ENCODE data around the gene TCTN2. TPM values are rescaled to one million over a fixed set of nuclear protein-coding genes. Genes with fewer than 3 reads are reported as not detected.

The TCTN2 gene
- total and polyA plus RNA-seq, 2 of the 4 experiments (the other 2 are of a cell fraction): 8.4 to 13.6 TPM

GRCh38 chr12:123676616-123677320 is 5.9 kb downstream of the TCTN2 start:
- Histone ChIP-seq H3K4me3 (ENCODE audit: insufficient read depth, low read depth, low read length) (no peak overlapping the region), H3K4me2 (ENCODE audit: low read depth, low read length) (no peak overlapping the region), H2BK20ac (ENCODE audit: low read depth, low read length) (no peak overlapping the region), H2AFZ (replicated peaks; ENCODE audit: low read length, poor library complexity) (no peak overlapping the region), H3K4ac (ENCODE audit: low read depth, low read length) (no peak overlapping the region), H4K8ac (ENCODE audit: low read depth in 2 of 2, low read length in 2 of 2) (no peak overlapping the region), H3K14ac (replicated peaks; ENCODE audit: low read depth, low read length) (no peak overlapping the region), H3K9me3 (ENCODE audit: control insufficient read depth, insufficient read depth, low read length) (no peaks in the 10 kb centered on the region), H2AK5ac (ENCODE audit: low read depth, low read length) (no peak overlapping the region), H3K9me1 (ENCODE audit: insufficient read depth, low read length) (no peaks in the 10 kb centered on the region), H2AK9ac (replicated peaks; ENCODE audit: low read depth, low read length, poor library complexity) (no peak overlapping the region), H2BK15ac (ENCODE audit: low read depth, low read length) (no peak overlapping the region), H4K5ac (ENCODE audit: low read depth, low read length) (no peak overlapping the region), H3K9ac (ENCODE audit: low read depth, low read length) (no peak overlapping the region), H2BK5ac (ENCODE audit: low read depth, low read length, poor library complexity, severe bottlenecking) (no peak overlapping the region), H2BK120ac (ENCODE audit: low read depth, low read length) (no peak overlapping the region), H4K20me1 (ENCODE audit: insufficient read depth, low read length) (no peaks in the 10 kb centered on the region), H3K79me1 (ENCODE audit: low read depth in 1 of 2, low read length in 2 of 2) (peaks cover 3 to 8% of the 10 kb centered on the region in 2 experiments; a peak in 2 of 4 replicates), H3K56ac (ENCODE audit: extremely low read depth, insufficient read depth, low read length) (no peak overlapping the region), H3K4me1 (ENCODE audit: control insufficient read depth, insufficient read depth, low read length) (0 out of 2 replicates have a peak, but pooled peaks cover 2% of the 10 kb centered on the region), H3K27me3 (ENCODE audit: control insufficient read depth, insufficient read depth, low read length) (no peaks in the 10 kb centered on the region), H3K27ac (ENCODE audit: insufficient read depth, low read length) (no peak overlapping the region), H3K36me3 (ENCODE audit: control insufficient read depth, insufficient read depth, low read length) (peaks cover 8% of the 10 kb centered on the region), H4K91ac (ENCODE audit: insufficient read depth, low read depth, low read length) (no peak overlapping the region), H3K18ac (ENCODE audit: low read depth, low read length) (no peak overlapping the region), H3K23ac (ENCODE audit: low read depth, low read length) (no peak overlapping the region)
- 100% methylated on average over 1 of the region's 9 CpGs; no CpG with 5 or more reads in 1 of the 2 experiments for WGBS, 2 experiments (ENCODE audit: extremely low coverage in 2 of 2, insufficient read length in 1 of 2)
- CTCF ChIA-PET: no interaction called here
- intact Hi-C loops (cut with micrococcal nuclease) (no loop called here), dilution Hi-C loops (cut with HindIII; ENCODE audit: low sequenced_read_pairs, unreplicated experiment) (no loop called here), in situ Hi-C loops (cut with MboI; ENCODE audit: low sequenced_read_pairs) (no loop called here)
- POLR2A ChIA-PET (ENCODE audit: unreplicated experiment): no interaction called here
- ATAC-seq (ENCODE audit: low read depth): no peak
- TF ChIP-seq CEBPB (IDR thresholded peaks at IDR 0.05; ENCODE audit: low read depth, low read length): no peak
- no peak for TF ChIP-seq MXI1 (IDR thresholded peaks at IDR 0.05; ENCODE audit: borderline replicate concordance, low read depth, low read length)
- no peak for TF ChIP-seq RFX5 (IDR thresholded peaks at IDR 0.05; ENCODE audit: low read depth, low read length)
- TF ChIP-seq USF2 (IDR thresholded peaks at IDR 0.05; ENCODE audit: low read depth, low read length): no peak
- TF ChIP-seq MAZ (IDR thresholded peaks at IDR 0.05; ENCODE audit: borderline replicate concordance, low read depth, low read length): no peak
- no peak for TF ChIP-seq ELK1 (IDR thresholded peaks at IDR 0.05; ENCODE audit: borderline replicate concordance, low read depth, low read length)
- no peak for TF ChIP-seq FOS (IDR thresholded peaks at IDR 0.05; ENCODE audit: low read depth, low read length)
- no peak for TF ChIP-seq NFE2L2 (IDR thresholded peaks at IDR 0.05; ENCODE audit: low read depth, low read length)
- TF ChIP-seq CTCF (conservative IDR thresholded peaks at IDR 0.05; ENCODE audit: low read depth, low read length): no peak
- no peak for TF ChIP-seq POLR2A (IDR thresholded peaks at IDR 0.05; ENCODE audit: low read depth, low read length)
- no peak for DNase-seq
- no TSS peak for BruUV-seq (replicated peaks)

All from IMR-90 (cell line).